Endodermal cell (in vitro differentiated cells): Measurements from ENCODE around the gene ITGAX. TPM values are rescaled to one million over a fixed set of nuclear protein-coding genes. Genes with fewer than 3 reads are reported as not detected.

ENCODE experiments used
- DNase-seq: peaks from one replicate; pipeline ENCODE4 v3.0.0-alpha.2; 2017
- H3K27ac ChIP-seq: 2 replicates; pipeline ENCODE4 v1.5.1; 2013; ENCODE audit warnings: mild to moderate bottlenecking, low read depth, low read length, moderate library complexity
- H3K27me3 ChIP-seq: 2 replicates; pipeline ENCODE4 v1.6.1; 2013; ENCODE audit warnings: mild to moderate bottlenecking, low read length, moderate library complexity; ENCODE audit not compliant: insufficient read depth, control insufficient read depth, poor library complexity, severe bottlenecking
- H3K36me3 ChIP-seq: 2 replicates; pipeline ENCODE4 v1.7.0; 2013; ENCODE audit warnings: mild to moderate bottlenecking, low read length, moderate library complexity; ENCODE audit not compliant: control insufficient read depth, insufficient read depth
- H3K4me1 ChIP-seq: one replicate; pipeline ENCODE4 v1.7.0; 2013; ENCODE audit warnings: low read length; ENCODE audit not compliant: control insufficient read depth, insufficient read depth
- H3K4me3 ChIP-seq: 2 replicates; pipeline ENCODE4 v1.5.1; 2013; ENCODE audit warnings: mild to moderate bottlenecking, low read length, moderate library complexity
- H3K9ac ChIP-seq: 2 replicates; pipeline ENCODE4 v1.6.1; 2013; ENCODE audit warnings: mild to moderate bottlenecking, low read length, moderate library complexity; ENCODE audit not compliant: poor library complexity, severe bottlenecking; ENCODE audit errors: extremely low read depth
- H3K9me3 ChIP-seq: 2 replicates; pipeline ENCODE4 v1.6.1; 2013; ENCODE audit warnings: mild to moderate bottlenecking, low read length, moderate library complexity; ENCODE audit not compliant: control insufficient read depth
- H3K27ac Mint-ChIP-seq: 2 replicates; pipeline ENCODE4 v1.8.0; 2020; ENCODE audit warnings: mixed read lengths
- H3K27me3 Mint-ChIP-seq: 2 replicates; pipeline ENCODE4 v1.8.0; 2021; ENCODE audit warnings: mild to moderate bottlenecking, mixed read lengths; ENCODE audit not compliant: insufficient read depth
- H3K36me3 Mint-ChIP-seq: 2 replicates; pipeline ENCODE4 v1.8.0; 2020; ENCODE audit warnings: low read depth, mixed read lengths
- H3K4me1 Mint-ChIP-seq: 2 replicates; pipeline ENCODE4 v1.8.0; 2020; ENCODE audit warnings: mixed read lengths
- H3K4me3 Mint-ChIP-seq: 2 replicates; pipeline ENCODE4 v1.8.0; 2020; ENCODE audit warnings: mild to moderate bottlenecking, moderate library complexity, mixed read lengths
- H3K9me3 Mint-ChIP-seq: 2 replicates; pipeline ENCODE4 v1.8.0; 2020; ENCODE audit warnings: mild to moderate bottlenecking, mixed read lengths
- WGBS, 2 experiments: methylation state at CpG; one replicate each; pipeline versions ENCODE4 v1.1.5 to v1.1.7; 2013; ENCODE audit warnings: missing lambda C conversion rate in 2 of 2, mixed read lengths in 1 of 2; ENCODE audit not compliant: insufficient coverage in 1 of 2, insufficient read length in 1 of 2; 5-methylcytosine and 5-hydroxymethylcytosine counted together
- total RNA-seq, 2 donors: library from RNA; stranded (reverse); fragmentation: NEBNext Ultra II Directional in 1 of 2; extraction: Animal tissue kit (Norgen Biotek cat#: 25700) in 1 of 2; gene quantifications; 2 replicates in 1 of 2; 3 replicates in 1 of 2; pipeline ENCODE4 v1.2.1, GENCODE V29; 2021
- TF ChIP-seq, protein P1 (sequence below): fragments of 200-600 bp; sonication (generic); conservative IDR thresholded peaks from 2 replicates; pipeline ENCODE4 v1.5.0; 2021; ENCODE audit warnings: antibody characterized with exemption, mild to moderate bottlenecking

The ITGAX gene
- total RNA-seq, 2 donors from 2014 or later = 0.22 TPM; not detected in 1

DNA sequence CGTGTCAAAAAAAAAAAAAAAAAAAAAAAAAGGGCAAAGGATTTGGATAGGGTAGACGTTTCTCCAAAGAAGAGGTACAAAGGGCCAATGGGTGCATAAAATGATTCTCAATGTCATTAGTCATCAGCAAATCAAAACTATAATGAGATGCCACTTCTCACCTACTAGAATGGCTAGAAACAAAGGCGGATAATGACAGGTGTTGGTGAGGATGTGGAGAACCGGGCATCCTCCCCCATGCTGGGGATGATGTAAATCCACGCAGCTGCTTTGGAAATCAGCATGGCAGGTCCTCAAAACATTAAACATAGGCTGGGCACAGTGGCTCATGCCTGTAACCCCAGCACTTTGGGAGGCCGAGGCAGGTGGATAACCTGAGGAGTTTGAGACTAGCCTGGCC is 9.4 kb downstream of the ITGAX start:
- H3K9me3 Mint-ChIP-seq = peaks cover 2% of the 10 kb centered on the region
- no peak for DNase-seq
- no peaks in the 10 kb centered on the region for H3K36me3 Mint-ChIP-seq
- Histone ChIP-seq H3K27ac (no peak overlapping the region), H3K9ac (no peak overlapping the region), H3K4me3 (no peak overlapping the region), H3K9me3 (no peaks in the 10 kb centered on the region), H3K4me1 (no peaks in the 10 kb centered on the region), H3K27me3 (no peaks in the 10 kb centered on the region), H3K36me3 (no peaks in the 10 kb centered on the region)
- H3K27me3 Mint-ChIP-seq = peaks cover 9% of the 10 kb centered on the region
- H3K4me1 Mint-ChIP-seq = no peaks in the 10 kb centered on the region
- H3K27ac Mint-ChIP-seq = no peak overlapping the region
- TF ChIP-seq, protein P1, sequence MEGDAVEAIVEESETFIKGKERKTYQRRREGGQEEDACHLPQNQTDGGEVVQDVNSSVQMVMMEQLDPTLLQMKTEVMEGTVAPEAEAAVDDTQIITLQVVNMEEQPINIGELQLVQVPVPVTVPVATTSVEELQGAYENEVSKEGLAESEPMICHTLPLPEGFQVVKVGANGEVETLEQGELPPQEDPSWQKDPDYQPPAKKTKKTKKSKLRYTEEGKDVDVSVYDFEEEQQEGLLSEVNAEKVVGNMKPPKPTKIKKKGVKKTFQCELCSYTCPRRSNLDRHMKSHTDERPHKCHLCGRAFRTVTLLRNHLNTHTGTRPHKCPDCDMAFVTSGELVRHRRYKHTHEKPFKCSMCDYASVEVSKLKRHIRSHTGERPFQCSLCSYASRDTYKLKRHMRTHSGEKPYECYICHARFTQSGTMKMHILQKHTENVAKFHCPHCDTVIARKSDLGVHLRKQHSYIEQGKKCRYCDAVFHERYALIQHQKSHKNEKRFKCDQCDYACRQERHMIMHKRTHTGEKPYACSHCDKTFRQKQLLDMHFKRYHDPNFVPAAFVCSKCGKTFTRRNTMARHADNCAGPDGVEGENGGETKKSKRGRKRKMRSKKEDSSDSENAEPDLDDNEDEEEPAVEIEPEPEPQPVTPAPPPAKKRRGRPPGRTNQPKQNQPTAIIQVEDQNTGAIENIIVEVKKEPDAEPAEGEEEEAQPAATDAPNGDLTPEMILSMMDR = no peak
- no peak overlapping the region for H3K4me3 Mint-ChIP-seq
- WGBS, 2 experiments = 93 to 100% methylated on average over 3 to 6 of the region's 6 CpGs

DNA sequence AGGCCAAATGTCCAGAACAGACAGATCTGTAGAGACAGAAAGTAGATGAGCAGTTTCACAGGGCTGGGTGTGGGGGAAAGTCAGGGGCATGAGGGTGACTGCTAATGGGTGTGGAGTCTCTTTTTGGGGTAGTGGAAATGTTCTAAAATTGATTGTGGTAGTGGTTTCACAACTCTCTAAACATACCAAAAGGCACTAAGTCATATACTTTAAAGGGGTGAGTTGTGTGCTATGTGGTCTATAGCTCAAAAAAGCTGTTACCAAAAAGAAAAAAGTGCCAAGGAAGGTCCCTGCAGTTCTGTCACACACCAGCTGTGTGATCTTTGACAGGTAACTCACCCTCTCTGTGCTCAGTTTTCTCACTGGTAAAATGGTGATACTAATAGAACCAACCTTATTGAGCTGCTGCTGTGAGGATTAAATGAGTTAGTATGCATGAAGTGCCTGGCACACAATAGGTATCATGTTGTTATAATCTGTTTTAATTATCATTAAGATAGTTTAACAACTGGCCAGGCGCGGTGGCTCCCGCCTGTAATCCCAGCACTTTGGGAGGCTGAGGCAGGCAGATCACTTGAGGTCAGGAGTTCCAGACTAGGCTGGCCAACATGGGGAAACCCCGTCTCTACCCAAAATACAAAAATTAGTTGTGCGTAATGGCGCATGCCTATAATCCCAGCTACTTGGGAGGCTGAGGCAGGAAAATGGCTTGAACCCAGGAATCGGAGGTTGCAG is 10.3 kb downstream of the ITGAX start:
- Mint-ChIP-seq H3K4me1 (no peaks in the 10 kb centered on the region), H3K9me3 (peaks cover 2% of the 10 kb centered on the region), H3K4me3 (no peak overlapping the region), H3K36me3 (no peaks in the 10 kb centered on the region), H3K27ac (no peak overlapping the region), H3K27me3 (peaks cover 12% of the 10 kb centered on the region)
- no peaks in the 10 kb centered on the region for H3K9me3 ChIP-seq
- DNase-seq = no peak
- no peak overlapping the region for H3K27ac ChIP-seq
- no peaks in the 10 kb centered on the region for H3K27me3 ChIP-seq
- WGBS, 2 experiments = 93 to 100% methylated on average over 3 to 7 of the region's 7 CpGs
- H3K36me3 ChIP-seq = no peaks in the 10 kb centered on the region
- TF ChIP-seq, protein P1 = no peak
- no peaks in the 10 kb centered on the region for H3K4me1 ChIP-seq
- H3K9ac ChIP-seq = no peak overlapping the region
- H3K4me3 ChIP-seq = no peak overlapping the region

DNA sequence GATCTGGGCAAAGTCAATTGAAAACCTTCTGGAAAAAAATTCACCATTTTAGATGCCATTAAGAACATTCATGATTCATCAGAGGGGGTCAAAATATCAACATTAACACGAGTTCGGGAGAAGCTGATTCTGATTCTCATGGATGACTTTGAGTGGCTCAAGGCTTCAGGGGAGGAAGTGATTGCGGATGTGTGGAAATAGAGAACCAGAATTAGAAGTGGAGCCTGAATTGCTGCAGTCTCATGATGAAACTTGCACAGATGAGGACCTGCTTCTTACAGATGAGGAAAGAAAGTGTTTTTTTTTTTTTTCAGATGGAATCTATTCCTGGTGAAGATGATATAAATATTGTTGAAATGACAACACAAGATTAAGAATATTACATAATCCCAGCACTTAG is 12.9 kb downstream of the ITGAX start:
- no peak overlapping the region for H3K4me3 Mint-ChIP-seq
- TF ChIP-seq, protein P1 = no peak
- H3K4me3 ChIP-seq = no peak overlapping the region

More for the DNA sequence above, 12.9 kb downstream of the ITGAX start:
- peaks cover 2% of the 10 kb centered on the region for H3K9me3 Mint-ChIP-seq
- H3K27ac ChIP-seq = no peak overlapping the region
- no peaks in the 10 kb centered on the region for H3K27me3 ChIP-seq
- no peaks in the 10 kb centered on the region for H3K9me3 ChIP-seq
- DNase-seq = no peak
- no peaks in the 10 kb centered on the region for H3K4me1 Mint-ChIP-seq
- H3K4me1 ChIP-seq = no peaks in the 10 kb centered on the region
- no peak overlapping the region for H3K27ac Mint-ChIP-seq
- no peaks in the 10 kb centered on the region for H3K36me3 ChIP-seq
- no peak overlapping the region for H3K9ac ChIP-seq
- peaks cover 18% of the 10 kb centered on the region for H3K27me3 Mint-ChIP-seq
- WGBS, 2 experiments = 88 to 97% methylated on average over 3 of the region's 3 CpGs
- H3K36me3 Mint-ChIP-seq = no peaks in the 10 kb centered on the region
